H1 (cell line): ENCODE results near the gene LTBP1. TPM values are rescaled to one million over a fixed set of nuclear protein-coding genes. Genes with fewer than 3 reads are reported as not detected.

Experiments
- CHD7 ChIP-seq: fragments of 300-600 bp; sonication (generic); IDR thresholded peaks from 2 replicates; pipeline ENCODE4 v1.7.1; 2012; ENCODE audit warnings: low read length, moderate library complexity, mild to moderate bottlenecking, inconsistent platforms; ENCODE audit not compliant: insufficient replicate concordance
- polyA plus RNA-seq, 7 experiments: library from polyadenylated mRNA; depleted of rRNA in 3 of 7; stranded (reverse) in 5 of 7; unstranded in 2 of 7; fragments of >200 nt in 5 of 7; fragments of 200-250 nt in 2 of 7; gene quantifications; 1 replicate in 5 of 7; 2 replicates in 1 of 7; 4 replicates in 1 of 7; pipeline versions ENCODE4 v1.2.1 to v1.2.3, GENCODE V29; 2011 to 2013; ENCODE audit warnings: missing spikeins in 2 of 7, mixed read lengths in 2 of 7
- total RNA-seq: library from RNA; stranded (reverse); fragmentation: NEBNext Ultra II Directional; extraction: Animal tissue kit (Norgen Biotek cat#: 25700); gene quantifications from 2 replicates; pipeline ENCODE4 v1.2.1, GENCODE V29; 2021

Gene LTBP1
- total and polyA plus RNA-seq, 2 of the 8 experiments (the other 6 are each of a cell fraction or from before 2014, with no cell fraction given) = 15.4 to 24.7 TPM

- no peak for TF ChIP-seq CHD7
These were observed 501.6 kb downstream of the LTBP1 start (continued) for GRCh38 chr2:33448220-33448899.
